HG03439 (cell line): ENCODE data around the gene ABLIM1.
A peak's percentile ranks its signal among the peaks of the same experiment; 100 is the strongest.

Source experiments
- ATAC-seq: cut with Tn5 transposase; IDR thresholded peaks from one replicate; pipeline ENCODE4 v1.9.1; 2021; ENCODE audit warnings: mild to moderate bottlenecking, moderate library complexity; ENCODE audit not compliant: unreplicated experiment

ABLIM1 gene

DNA sequence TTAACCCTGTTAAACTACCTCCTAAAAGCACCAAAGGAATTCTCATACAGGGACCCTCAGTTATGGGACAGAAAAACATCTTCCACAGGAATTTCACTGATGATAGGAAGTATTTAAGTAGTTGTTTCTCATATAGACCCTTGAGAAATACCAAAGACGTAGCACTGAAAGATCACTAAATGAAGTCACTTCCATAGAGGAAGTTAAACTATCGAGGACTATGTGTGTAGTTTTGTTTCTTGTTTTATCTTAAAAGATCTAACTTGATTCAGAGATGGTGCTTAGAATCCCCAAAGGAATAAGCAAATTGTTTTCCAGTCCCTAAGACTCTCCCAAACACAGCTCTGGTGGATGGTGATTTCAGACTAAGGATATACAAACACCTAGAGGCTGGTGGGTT, 159.0 kb downstream of the ABLIM1 start:
- ATAC-seq = peak; percentile 27

DNA sequence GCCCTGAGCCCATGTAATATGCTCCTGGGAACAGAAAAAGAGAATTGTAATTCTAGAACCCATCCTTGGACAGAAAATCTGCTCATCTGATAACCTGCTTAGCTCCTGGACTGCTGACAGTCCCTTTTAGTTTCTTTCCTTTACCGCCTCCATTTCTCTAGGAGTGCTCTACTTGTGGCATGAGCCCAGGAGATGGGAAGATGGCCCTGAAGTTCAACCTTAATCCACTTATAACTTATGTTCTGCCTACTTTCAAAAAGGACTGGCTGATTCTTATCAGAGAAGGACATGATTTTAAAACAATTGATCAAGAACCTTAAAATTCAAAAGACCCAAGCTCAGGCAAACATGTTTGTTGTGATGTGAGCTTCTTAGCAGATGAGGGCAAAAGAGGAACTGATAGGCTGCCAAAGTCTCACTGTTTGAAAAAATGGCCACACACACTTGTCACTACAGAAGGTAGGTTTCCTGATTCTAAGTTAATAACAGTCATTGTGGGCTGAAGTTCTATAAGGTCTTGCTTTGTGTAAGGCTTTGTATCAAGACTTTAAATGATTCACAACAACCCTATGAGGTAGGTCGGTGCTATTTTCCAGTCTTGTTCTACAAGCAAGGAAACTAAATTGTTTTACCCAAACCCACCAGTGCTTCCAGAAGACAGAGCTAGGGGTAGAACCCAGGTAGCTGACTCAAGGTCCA, 159.5 kb downstream of the ABLIM1 start:
- peak; percentile 50 for ATAC-seq

DNA sequence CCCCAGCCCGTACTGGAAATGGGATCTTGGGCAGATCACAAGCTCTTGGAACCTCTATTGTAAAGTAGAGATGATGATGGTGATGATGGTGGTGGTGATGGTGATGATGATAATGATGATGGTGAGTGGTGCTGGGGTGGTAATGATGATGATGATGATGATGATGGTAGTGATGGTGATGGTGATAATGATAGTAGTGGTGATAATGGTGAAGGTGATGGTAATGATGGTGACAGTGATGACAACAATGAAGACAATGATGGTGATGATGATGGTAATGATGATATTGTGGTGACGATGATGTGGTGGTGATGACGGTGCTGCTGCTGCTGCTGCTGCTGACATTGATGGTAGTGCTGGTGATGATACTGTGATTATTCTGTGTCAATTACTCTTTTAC, 162.8 kb downstream of the ABLIM1 start:
- ATAC-seq = no peak

GRCh38 chr10:114492351-114493037, 165.6 kb downstream of the ABLIM1 start:
- ATAC-seq = no peak

- no peak for ATAC-seq
Observed at GRCh38 chr10:114491933-114492332, 166.1 kb downstream of the ABLIM1 start.

DNA sequence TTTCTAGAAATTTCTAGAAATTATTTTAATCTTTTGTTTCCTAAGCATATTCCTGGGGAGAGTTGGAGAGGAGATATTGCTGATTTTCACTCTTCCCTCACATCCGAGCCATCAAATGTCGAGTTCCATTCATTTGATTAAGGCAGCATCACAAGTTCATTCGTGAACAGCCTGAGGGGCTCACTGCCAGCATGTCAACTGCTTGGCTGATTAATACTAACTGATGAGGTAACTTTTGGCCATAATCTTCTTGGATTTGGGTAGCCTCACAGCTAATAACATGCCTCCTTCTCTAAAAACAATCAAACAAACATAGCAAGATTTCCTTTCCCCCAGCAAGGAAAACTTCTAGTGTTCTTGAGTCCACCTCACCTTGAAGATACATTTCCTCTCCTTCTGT, 166.7 kb downstream of the ABLIM1 start:
- no peak for ATAC-seq

GRCh38 chr10:114489521-114490310, 168.4 kb downstream of the ABLIM1 start:
- ATAC-seq = no peak

- no peak for ATAC-seq
Observed at GRCh38 chr10:114487815-114488536, 170.1 kb downstream of the ABLIM1 start.

DNA sequence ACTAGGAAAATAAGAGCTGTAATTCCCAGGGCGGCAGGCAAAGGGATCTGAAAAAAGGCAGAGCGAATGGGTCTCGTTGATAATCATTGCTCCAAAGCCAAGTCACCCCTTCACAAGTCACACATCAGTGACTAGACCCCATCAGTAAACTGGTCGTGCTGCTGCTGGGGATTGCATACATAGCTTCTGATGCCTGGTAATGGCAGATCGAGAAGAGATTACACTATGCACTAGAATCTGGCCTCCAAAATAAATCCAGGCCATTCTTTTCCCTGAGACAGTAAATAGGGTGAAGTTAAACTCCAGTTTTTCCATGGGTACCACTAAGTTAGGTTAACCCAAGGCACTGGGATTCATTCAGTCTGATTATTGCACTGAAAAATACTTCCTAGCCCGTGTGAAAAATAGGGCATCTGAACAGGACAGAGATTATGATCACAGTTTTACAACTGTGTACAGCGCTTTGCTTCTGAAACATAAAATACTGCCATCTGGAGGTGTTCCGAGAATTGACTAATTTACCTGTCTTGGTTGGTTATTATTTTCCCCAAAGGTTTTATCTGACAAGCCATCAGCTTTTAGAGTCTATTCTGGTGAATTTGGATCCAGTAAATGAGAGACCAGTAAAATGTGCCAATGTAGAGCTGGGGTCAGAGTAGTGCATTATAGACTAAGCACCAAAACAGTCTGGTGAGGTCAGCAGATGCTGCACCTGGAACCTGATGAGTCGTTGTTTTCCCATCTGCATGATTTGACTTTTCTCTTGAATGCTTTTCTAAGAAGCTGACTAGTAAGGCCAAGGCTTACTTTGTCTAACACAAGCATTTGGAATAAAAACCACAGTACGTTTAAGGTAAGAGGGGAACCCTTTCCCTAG, 170.9 kb downstream of the ABLIM1 start:
- no peak for ATAC-seq

DNA sequence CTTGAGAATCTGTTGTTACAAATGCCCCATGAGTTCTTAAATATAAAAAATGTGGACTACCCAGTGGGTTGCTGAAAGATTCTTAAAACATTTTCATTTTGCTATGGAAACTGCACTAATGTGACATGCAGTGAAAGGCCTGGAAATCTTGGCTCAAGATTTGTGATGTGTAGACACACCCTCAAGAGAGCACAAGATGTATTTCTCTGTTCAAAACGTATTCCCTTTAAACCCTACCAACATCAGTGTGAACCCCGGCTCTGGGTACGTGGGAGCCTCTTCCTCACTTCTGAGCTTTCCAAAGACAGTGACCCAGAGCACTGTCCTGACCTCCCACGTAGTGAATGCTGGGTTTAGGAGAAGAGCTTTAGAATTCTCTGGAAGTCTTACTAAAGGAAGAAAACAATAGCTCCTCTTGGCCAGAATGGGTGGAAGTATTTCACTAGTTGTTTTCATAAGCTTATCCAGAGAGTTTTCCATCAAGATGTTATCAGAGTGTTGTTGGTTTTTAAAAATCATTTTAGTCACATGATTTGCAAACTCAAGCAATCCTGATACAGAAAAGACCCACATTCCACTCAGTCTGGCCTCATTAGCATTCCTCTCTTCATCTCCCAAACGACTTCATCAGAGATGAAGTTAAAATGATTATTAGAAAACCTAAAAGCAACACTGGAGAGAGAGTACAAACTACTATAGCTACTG, 172.2 kb downstream of the ABLIM1 start:
- no peak for ATAC-seq

- ATAC-seq = no peak
Observed at GRCh38 chr10:114483575-114483974, 174.5 kb downstream of the ABLIM1 start.

GRCh38 chr10:114482480-114483304, 175.4 kb downstream of the ABLIM1 start:
- ATAC-seq = no peak

- ATAC-seq = no peak
Observed at GRCh38 chr10:114481055-114481454, 177.0 kb downstream of the ABLIM1 start.

DNA sequence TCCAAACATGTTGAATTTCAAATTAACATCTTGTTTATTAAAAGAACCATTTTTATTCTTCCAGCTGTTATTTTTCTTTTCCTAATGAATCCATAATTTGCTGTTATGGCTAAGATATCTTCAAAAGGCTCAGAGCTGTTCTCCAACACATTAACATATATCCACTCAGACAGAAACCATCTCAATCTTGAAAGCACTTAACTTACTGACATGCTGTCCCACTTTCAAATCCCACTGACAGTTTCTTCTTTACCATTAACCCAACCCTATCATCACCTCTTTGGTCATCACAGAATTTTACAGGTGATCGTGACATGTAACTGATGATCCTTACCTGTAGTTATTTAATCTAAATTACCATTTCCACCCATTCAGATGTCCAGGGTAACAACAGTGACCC, 178.2 kb downstream of the ABLIM1 start:
- no peak for ATAC-seq

DNA sequence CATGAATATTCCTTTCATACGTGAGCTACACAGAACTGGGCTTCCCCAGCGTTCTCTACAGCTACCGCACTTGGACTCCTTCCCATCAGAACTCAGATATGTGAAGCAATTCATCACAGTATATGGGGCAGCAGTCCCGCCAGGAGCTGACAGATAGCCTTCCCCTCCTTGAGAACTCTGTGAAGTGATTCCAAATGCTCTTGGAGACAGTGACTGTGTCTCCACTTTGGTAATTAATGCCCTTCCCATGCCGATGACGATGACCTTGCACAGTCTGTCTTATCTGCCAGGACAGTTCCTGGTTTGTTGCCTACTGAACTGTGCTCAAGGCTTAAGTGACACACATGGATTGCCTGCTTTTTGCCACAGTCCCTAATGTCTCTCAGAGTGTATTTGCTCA, 178.8 kb downstream of the ABLIM1 start:
- ATAC-seq = no peak

DNA sequence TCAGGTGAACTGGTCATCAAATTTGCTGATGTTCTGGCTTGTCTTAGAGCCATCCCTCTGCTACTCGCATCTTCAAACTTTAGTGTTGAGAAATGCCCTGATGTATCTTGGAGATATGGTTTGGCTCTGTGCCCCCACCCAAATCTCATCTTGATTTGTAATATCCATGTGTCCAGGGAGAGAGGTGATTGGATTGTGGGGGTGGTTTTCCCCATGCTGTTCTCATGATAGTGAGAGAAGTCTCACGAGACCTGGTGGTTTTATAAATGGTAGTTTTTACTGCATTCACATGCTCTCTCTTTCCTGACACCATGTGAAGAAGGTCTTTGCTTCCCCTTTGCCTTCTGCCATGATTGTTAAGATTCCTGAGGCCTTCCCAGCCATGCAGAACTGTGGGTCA, 179.8 kb downstream of the ABLIM1 start:
- ATAC-seq = no peak

DNA sequence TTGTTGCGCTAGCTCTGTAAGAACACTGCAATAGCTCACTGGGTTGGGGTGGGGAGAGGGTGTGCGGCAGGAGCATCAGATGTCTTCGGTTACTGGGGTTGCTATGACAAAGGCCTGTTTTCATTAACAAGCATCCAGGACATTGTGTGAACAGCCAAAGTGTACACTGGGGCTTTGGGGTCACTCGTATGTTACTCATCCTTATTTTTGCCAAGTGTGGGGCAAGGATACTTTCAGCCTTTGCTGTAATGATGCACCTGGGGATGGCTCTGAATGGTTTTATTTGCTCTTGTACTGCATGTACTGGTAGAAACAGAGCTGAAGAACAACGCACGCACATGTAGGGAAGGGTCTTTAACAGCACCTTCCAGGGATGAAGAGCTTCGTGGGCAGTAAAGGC, 180.8 kb downstream of the ABLIM1 start:
- ATAC-seq = no peak

- no peak for ATAC-seq
Observed at GRCh38 chr10:114474989-114475388, 183.1 kb downstream of the ABLIM1 start.

GRCh38 chr10:114473776-114474175, 184.3 kb downstream of the ABLIM1 start:
- no peak for ATAC-seq
